Measurements from ENCODE around the gene ZG16B. TPM values are rescaled to one million over a fixed set of nuclear protein-coding genes. Genes with fewer than 3 reads are reported as not detected.

ZG16B gene
- total RNA-seq, 4 donors from 2014 or later = 0.34 to 38.5 (median 0.44) TPM; not detected in 1

DNA sequence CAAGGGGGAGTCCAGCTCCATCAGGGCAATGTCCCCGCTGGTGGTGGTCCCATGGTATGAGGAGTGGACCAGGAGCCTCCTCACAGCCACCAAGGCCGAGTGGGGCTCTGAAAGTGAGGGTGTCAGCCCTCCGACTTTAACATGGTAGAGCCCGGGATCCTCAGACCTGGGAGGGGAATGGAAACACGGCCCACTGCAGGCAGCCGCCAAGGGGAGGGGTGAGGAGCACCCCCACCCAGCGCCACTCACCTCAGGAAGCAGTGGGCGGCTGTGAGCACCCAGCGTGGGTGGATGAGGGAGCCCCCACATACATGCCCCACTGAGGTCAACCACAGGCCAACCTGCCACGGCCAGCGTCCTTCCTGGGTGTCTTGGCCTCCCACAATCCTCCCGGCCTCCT, 10.8 kb downstream of the ZG16B start:
- H3K27me3 ChIP-seq = peaks cover 0 to 30% (median 0%) of the 10 kb centered on the region in 4 donors
- WGBS, 2 donors = 86 to 100% methylated on average over 1 to 3 of the region's 12 CpGs

DNA sequence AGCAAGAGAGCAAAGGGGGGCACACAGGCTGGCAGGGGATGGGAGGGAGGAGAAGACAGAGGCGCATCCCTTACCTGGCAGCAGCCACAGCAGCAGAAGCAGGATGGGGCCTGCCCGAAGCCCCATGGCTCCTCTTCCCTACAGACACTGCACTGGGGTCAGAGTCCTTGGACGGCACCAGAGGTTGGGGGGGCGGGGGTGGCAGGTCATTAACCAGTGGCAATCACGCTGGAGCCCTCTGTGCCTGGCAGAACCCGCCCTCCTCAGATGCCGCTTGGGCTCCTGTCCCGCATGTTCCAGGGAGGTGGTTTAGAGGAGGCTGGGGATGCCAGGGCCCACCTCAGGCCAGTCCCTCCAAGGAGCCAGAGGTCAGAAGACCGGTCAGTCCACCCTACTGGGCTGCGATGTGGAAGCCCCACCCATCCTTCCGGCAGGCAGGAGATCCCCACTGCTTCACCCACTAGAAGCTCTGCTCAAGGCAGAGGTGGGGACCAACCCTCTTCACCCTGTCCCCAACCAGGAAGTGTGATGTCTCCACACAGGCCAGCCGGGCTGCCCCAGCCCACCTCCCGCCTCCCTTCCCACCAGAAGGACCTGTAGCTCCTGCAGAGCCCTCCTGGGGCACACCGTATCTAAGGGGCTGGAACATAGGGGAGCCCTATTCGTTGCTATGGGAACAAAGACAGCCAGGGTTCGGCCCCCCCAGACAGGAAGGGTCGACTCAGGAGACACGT, 11.7 kb downstream of the ZG16B start:
- Histone ChIP-seq H3K4me1 (peaks cover 0 to 12% (median 9%) of the 10 kb centered on the region in 3 donors), H3K4me3 (peak overlapping the region in 2 of 4 donors; percentile 32 to 53), H3K27ac (peak overlapping the region in 1 of 4 donors; percentile 49), H3K36me3 (no peaks in the 10 kb centered on the region), H3K27me3 (peaks cover 0 to 24% (median 0%) of the 10 kb centered on the region in 4 donors), H3K9me3 (no peaks in the 10 kb centered on the region)
- no peak for DNase-seq
- intact Hi-C loops (cut with DNase I) = no loop called here
- TF ChIP-seq POLR2A (IDR thresholded peaks at IDR 0.05) = no peak
- WGBS, 2 donors = 98% methylated on average over 5 of the region's 18 CpGs; no CpG with 5 or more reads in 1 of the 2 donors

More for the DNA sequence above, 10.8 kb downstream of the ZG16B start:
- intact Hi-C loops (cut with DNase I) = no loop called here
- no peaks in the 10 kb centered on the region for H3K36me3 ChIP-seq
- peaks cover 0 to 21% (median 17%) of the 10 kb centered on the region in 3 donors for H3K4me1 ChIP-seq
- H3K9me3 ChIP-seq = no peaks in the 10 kb centered on the region
- DNase-seq = no peak
- no peak overlapping the region for H3K4me3 ChIP-seq
- H3K27ac ChIP-seq = no peak overlapping the region
- TF ChIP-seq, protein P1, sequence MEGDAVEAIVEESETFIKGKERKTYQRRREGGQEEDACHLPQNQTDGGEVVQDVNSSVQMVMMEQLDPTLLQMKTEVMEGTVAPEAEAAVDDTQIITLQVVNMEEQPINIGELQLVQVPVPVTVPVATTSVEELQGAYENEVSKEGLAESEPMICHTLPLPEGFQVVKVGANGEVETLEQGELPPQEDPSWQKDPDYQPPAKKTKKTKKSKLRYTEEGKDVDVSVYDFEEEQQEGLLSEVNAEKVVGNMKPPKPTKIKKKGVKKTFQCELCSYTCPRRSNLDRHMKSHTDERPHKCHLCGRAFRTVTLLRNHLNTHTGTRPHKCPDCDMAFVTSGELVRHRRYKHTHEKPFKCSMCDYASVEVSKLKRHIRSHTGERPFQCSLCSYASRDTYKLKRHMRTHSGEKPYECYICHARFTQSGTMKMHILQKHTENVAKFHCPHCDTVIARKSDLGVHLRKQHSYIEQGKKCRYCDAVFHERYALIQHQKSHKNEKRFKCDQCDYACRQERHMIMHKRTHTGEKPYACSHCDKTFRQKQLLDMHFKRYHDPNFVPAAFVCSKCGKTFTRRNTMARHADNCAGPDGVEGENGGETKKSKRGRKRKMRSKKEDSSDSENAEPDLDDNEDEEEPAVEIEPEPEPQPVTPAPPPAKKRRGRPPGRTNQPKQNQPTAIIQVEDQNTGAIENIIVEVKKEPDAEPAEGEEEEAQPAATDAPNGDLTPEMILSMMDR (IDR thresholded peaks at IDR 0.05) = no peak
- TF ChIP-seq POLR2A (IDR thresholded peaks at IDR 0.05) = no peak

DNA sequence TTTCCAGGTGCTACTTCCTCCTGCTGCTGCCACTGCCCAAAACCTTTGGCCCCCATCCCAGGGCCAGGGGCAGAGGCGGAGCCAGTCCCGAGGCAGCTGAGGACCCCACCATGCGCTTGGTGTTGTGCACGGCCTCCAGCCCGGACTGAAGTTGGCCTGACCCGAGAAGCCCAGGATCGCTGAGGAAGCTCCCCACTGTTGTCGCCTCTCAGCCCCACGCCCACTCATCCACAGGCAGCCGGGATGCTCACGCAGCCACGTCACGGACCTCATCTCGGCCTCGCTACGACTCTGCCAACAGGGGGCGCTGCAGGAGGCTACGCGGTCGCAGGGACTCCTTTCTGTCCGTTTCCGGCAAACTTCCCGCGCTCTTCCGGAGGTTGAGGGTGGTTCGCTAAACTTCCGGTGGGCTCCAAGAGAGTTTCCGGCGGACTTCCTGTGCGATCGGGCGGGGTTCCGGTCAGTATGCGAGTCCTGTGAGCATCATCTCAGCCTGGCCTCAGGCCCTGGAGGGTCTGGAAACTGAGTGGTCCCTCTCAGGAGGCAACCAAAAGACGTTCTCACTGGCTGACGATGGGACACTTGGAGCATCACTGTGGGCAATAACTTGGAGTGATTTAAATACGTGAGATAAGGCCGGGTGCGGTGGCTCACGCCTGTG, 12.4 kb downstream of the ZG16B start:
- no peak for DNase-seq
- Histone ChIP-seq H3K36me3 (no peaks in the 10 kb centered on the region), H3K27me3 (peaks cover 0 to 22% (median 0%) of the 10 kb centered on the region in 4 donors), H3K9me3 (no peaks in the 10 kb centered on the region), H3K27ac (peak overlapping the region in 1 of 4 donors; percentile 49), H3K4me1 (peaks cover 0 to 12% (median 9%) of the 10 kb centered on the region in 3 donors), H3K4me3 (peak overlapping the region in 2 of 4 donors; percentile 32 to 53)
- 40 to 58% methylated on average over 1 to 22 of the region's 40 CpGs for WGBS, 2 donors
- intact Hi-C loops (cut with DNase I) = no loop called here
- TF ChIP-seq, protein P1 (IDR thresholded peaks at IDR 0.05) = peak in 5 of 6 experiments; percentile 38 to 56 (median 53)
- no peak for TF ChIP-seq POLR2A (IDR thresholded peaks at IDR 0.05)

DNA sequence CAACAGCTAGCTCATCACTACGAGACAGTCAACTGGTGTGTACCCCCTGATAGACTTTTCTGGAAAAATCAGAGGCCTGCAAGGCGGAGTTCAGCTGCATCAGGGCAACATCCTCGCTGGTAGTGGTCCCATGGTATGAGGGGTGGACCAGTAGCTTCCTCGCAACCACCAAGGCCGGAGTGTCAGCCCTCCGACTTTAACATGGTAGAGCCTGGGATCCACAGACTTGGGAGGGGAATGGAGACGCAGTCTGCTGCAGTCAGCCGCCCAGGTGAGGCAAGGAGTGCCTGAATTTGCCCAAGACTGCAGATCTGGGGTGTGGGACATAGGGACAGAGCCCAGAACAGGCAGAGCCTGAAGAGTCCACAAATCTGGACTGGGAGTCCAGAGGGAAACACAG, 13.4 kb downstream of the ZG16B start:
- WGBS, 2 donors = 82 to 90% methylated on average over 2 to 7 of the region's 8 CpGs
- TF ChIP-seq, protein P1 (IDR thresholded peaks at IDR 0.05) = no peak
- no peak for TF ChIP-seq POLR2A (IDR thresholded peaks at IDR 0.05)
- intact Hi-C loops (cut with DNase I) = no loop called here
- no peak for DNase-seq
- Histone ChIP-seq H3K36me3 (no peaks in the 10 kb centered on the region), H3K27ac (no peak overlapping the region), H3K4me3 (no peak overlapping the region), H3K9me3 (no peaks in the 10 kb centered on the region), H3K4me1 (peaks cover 0 to 12% (median 9%) of the 10 kb centered on the region in 3 donors), H3K27me3 (peaks cover 0 to 25% (median 0%) of the 10 kb centered on the region in 4 donors)

DNA sequence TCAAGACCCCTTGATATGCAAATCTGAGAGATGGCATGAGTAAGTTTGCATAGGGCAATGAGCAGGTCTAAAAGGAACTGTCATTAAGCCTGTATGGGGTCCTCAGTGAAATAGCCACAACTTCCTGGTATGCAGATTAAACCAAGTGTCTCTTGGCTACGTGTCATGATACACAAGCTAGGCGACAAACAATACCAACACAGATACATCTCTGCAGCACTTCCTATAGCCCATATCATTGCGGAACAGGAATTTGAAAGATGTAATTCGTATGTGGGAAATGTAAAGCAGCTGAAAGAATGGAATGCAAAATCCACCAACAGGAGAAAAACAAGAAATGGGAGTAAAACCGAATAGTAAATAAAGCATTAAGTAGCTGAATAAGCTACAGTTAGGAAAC, 15.0 kb downstream of the ZG16B start:
- 73 to 87% methylated on average over 5 of the region's 5 CpGs for WGBS, 2 donors
- Histone ChIP-seq H3K4me1 (peaks cover 0 to 12% (median 9%) of the 10 kb centered on the region in 3 donors), H3K4me3 (no peak overlapping the region), H3K27ac (no peak overlapping the region), H3K27me3 (peaks cover 0 to 34% (median 0%) of the 10 kb centered on the region in 4 donors), H3K9me3 (no peaks in the 10 kb centered on the region), H3K36me3 (no peaks in the 10 kb centered on the region)
- intact Hi-C loops (cut with DNase I) = no loop called here
- no peak for DNase-seq
- TF ChIP-seq, protein P1 (IDR thresholded peaks at IDR 0.05) = no peak
- TF ChIP-seq POLR2A (IDR thresholded peaks at IDR 0.05) = no peak
